Ovary (tissue), 9 donors: ENCODE measurements around the gene MPPED2. TPM values are rescaled to one million over a fixed set of nuclear protein-coding genes. Genes with fewer than 3 reads are reported as not detected.

Experiments used
- DNase-seq, 5 donors: peaks; one replicate each; pipeline ENCODE4 v3.0.0-alpha.2; 2019 to 2020
- H3K27ac ChIP-seq, 2 donors: fragments of 200-600 bp; one replicate each; pipeline versions ENCODE4 v1.5.1 to v1.8.0; 2019 to 2022
- H3K27me3 ChIP-seq: fragments of 200-600 bp; one replicate; pipeline ENCODE4 v1.8.0; 2022
- H3K36me3 ChIP-seq: fragments of 200-600 bp; sonication (generic); one replicate; pipeline ENCODE4 v1.5.1; 2019
- H3K4me1 ChIP-seq: one replicate; pipeline ENCODE4 v1.8.1; 2013; ENCODE audit warnings: mild to moderate bottlenecking, moderate library complexity; ENCODE audit not compliant: insufficient read depth
- H3K4me3 ChIP-seq: fragments of 200-600 bp; sonication (generic); one replicate; pipeline ENCODE4 v1.5.1; 2017
- H3K9me3 ChIP-seq, 2 donors: fragments of 200-600 bp in 1 of 2; sonication (generic) in 1 of 2; one replicate each; pipeline versions ENCODE4 v1.5.1 to v1.8.1; 2013 to 2019; ENCODE audit warnings: mild to moderate bottlenecking in 1 of 2, moderate library complexity in 1 of 2
- CTCF ChIP-seq, 3 donors: fragments of 450-650 bp in 2 of 3; fragments of 200-600 bp in 1 of 3; IDR thresholded peaks; one replicate each; pipeline versions ENCODE4 v1.5.1 to v1.8.0; 2016 to 2022; ENCODE audit warnings: antibody characterized with exemption in 3 of 3, mild to moderate bottlenecking in 1 of 3
- EP300 ChIP-seq: sonication (generic); formaldehyde crosslinking; IDR thresholded peaks from one replicate; pipeline ENCODE4 v1.6.1; 2017; ENCODE audit warnings: antibody characterized with exemption
- POLR2A ChIP-seq: fragments of 450-650 bp; IDR thresholded peaks from one replicate; pipeline ENCODE4 v1.6.1; 2017; ENCODE audit warnings: antibody characterized with exemption, mild to moderate bottlenecking, moderate library complexity
- WGBS, 3 donors: extraction: QIAGEN DNeasy Blood & Tissue Kit in 1 of 3; methylation state at CpG; one replicate each; pipeline versions ENCODE4 v1.1.5 to v1.1.7; 2013 to 2017; 5-methylcytosine and 5-hydroxymethylcytosine counted together
- intact Hi-C, 4 donors: fragments of 100-400 bp; cut with DNase I; formaldehyde crosslinking; loops; one replicate each; pipeline versions ENCODE4 v1.11.0 to v1.15.1; 2022 to 2023
- polyA plus RNA-seq, 2 donors: library from polyadenylated mRNA; stranded (reverse); fragments of 200-250 nt in 1 of 2; fragments of 350-450 nt in 1 of 2; fragmentation: Illumina TruSeq in 1 of 2; extraction: RNeasy Lipid Tissue Mini Kit (QIAGEN cat#74804) in 1 of 2; gene quantifications; one replicate each; pipeline ENCODE4 v1.2.3, GENCODE V29; 2013 to 2014
- total RNA-seq, 7 donors: library from RNA; depleted of rRNA in 2 of 7; stranded (reverse); fragments of >200 nt in 2 of 7; fragmentation: NEBNext Ultra II Directional in 3 of 7; extraction: Animal tissue kit (Norgen Biotek cat#: 25700) in 3 of 7; gene quantifications; one replicate each; pipeline versions ENCODE4 v1.1.0 to v1.2.4, GENCODE V29; 2016 to 2023
- donor health status: DM: no; HTN: no; CAD: no; lungs with moderate emphysema.
- donor health status: DM: no; HTN: no; CAD: no.
- donor health status: Bipolar disorder and iron deficiency.
- donor health status: DM: yes; HTN: yes; CAD: no.
- donor health status: DM: no; HTN: no; CAD: no.
- donor health status: DM: yes; HTN: yes; CAD: no.

MPPED2 gene
- total and polyA plus RNA-seq, 9 donors: 0.30 to 10.1 (median 2.9) TPM

- 89 to 93% (median 90%) methylated on average over 3 of the region's 3 CpGs for WGBS, 3 donors
- DNase-seq: no peak
Observed at GRCh38 chr11:30496935-30497334, 89.2 kb downstream of the MPPED2 start.

GRCh38 chr11:30495437-30495836 lies 90.7 kb downstream of the MPPED2 start:
- H3K27ac ChIP-seq: no peak overlapping the region
- no peaks in the 10 kb centered on the region for H3K4me1 ChIP-seq
- WGBS, 3 donors: 40 to 49% (median 45%) methylated on average over 5 of the region's 5 CpGs
- intact Hi-C loops: no loop called here
- no peak for TF ChIP-seq POLR2A
- no peak for TF ChIP-seq EP300
- TF ChIP-seq CTCF (IDR thresholded peaks at IDR 0.05): no peak
- H3K36me3 ChIP-seq: no peaks in the 10 kb centered on the region
- DNase-seq: no peak
- no peaks in the 10 kb centered on the region for H3K9me3 ChIP-seq
- no peaks in the 10 kb centered on the region for H3K27me3 ChIP-seq
- no peak overlapping the region for H3K4me3 ChIP-seq

More at GRCh38 chr11:30496935-30497334, 89.2 kb downstream of the MPPED2 start:
- H3K4me3 ChIP-seq: no peak overlapping the region
- no peaks in the 10 kb centered on the region for H3K36me3 ChIP-seq
- no peaks in the 10 kb centered on the region for H3K9me3 ChIP-seq
- intact Hi-C loops: no loop called here
- no peaks in the 10 kb centered on the region for H3K4me1 ChIP-seq
- TF ChIP-seq POLR2A (no peak), CTCF (IDR thresholded peaks at IDR 0.05) (no peak), EP300 (no peak)
- no peak overlapping the region for H3K27ac ChIP-seq
- no peaks in the 10 kb centered on the region for H3K27me3 ChIP-seq

- H3K9me3 ChIP-seq: no peaks in the 10 kb centered on the region
- DNase-seq: no peak
- intact Hi-C loops: no loop called here
- H3K4me1 ChIP-seq: peaks cover 2% of the 10 kb centered on the region
- no peak overlapping the region for H3K4me3 ChIP-seq
- 42 to 48% (median 44%) methylated on average over 4 of the region's 4 CpGs for WGBS, 3 donors
- no peaks in the 10 kb centered on the region for H3K27me3 ChIP-seq
- H3K36me3 ChIP-seq: no peaks in the 10 kb centered on the region
- no peak overlapping the region for H3K27ac ChIP-seq
- TF ChIP-seq POLR2A (no peak), CTCF (IDR thresholded peaks at IDR 0.05) (no peak), EP300 (no peak)
Observed at GRCh38 chr11:30489511-30489910, 96.6 kb downstream of the MPPED2 start.

- 65 to 75% (median 71%) methylated on average over 1 of the region's 1 CpG for WGBS, 3 donors
- no peak overlapping the region for H3K4me3 ChIP-seq
- H3K27ac ChIP-seq: no peak overlapping the region
Observed at GRCh38 chr11:30489076-30489475, 97.1 kb downstream of the MPPED2 start.

More at GRCh38 chr11:30489076-30489475, 97.1 kb downstream of the MPPED2 start:
- Histone ChIP-seq H3K36me3 (no peaks in the 10 kb centered on the region), H3K27me3 (no peaks in the 10 kb centered on the region), H3K4me1 (peaks cover 2% of the 10 kb centered on the region), H3K9me3 (no peaks in the 10 kb centered on the region)
- DNase-seq: no peak
- intact Hi-C loops: no loop called here
- no peak for TF ChIP-seq EP300
- TF ChIP-seq CTCF (IDR thresholded peaks at IDR 0.05): no peak
- no peak for TF ChIP-seq POLR2A
